RWPE1 (cell line): ENCODE results near the gene CGB3.

Experiments used
- CTCF ChIA-PET: fragments of 350-600 bp; sonication (Branson Sonifier 250); formaldehyde crosslinking; extraction: SDS; loops from one replicate; lab custom pipeline; 2021; lab: Yijun Ruan, JAX
- POLR2A ChIA-PET: fragments of 400-600 bp; formaldehyde crosslinking; extraction: SDS; loops from one replicate; lab custom pipeline; 2020; ENCODE audit warnings: antibody characterized with exemption; ENCODE audit not compliant: low non-redundant PET; lab: Yijun Ruan, JAX
- DNase-seq: peaks from one replicate; pipeline ENCODE4 v3.0.0; 2012; ENCODE audit warnings: low spot score
- H3K27ac ChIP-seq: fragments of 450-650 bp; 2 replicates; pipeline ENCODE4 v1.5.1; 2017
- TF ChIP-seq, protein P1 (sequence below): fragments of 450-650 bp; conservative IDR thresholded peaks from 2 replicates; pipeline ENCODE4 v1.5.1; 2017; ENCODE audit warnings: low read depth, mild to moderate bottlenecking

The CGB3 gene

GRCh38 chr19:49064768-49065611 lies 40.9 kb upstream of the CGB3 start, which contains the start of gene NTF4:
NTF4 (minus strand) TSS chr19:49064818; CDS start chr19:49061997, 2,821 bp downstream.
- DNase-seq: peak; percentile 75
- peak within 1 kb of the TSS; percentile 96 for H3K27ac ChIP-seq
- ChIA-PET CTCF (interaction anchor here (0.8 to 1.1 kb wide), 2 partner anchors 9 to 41 kb away, joined by 3 read pairs; no protein-coding TSS in a partner anchor), POLR2A (interaction anchor here (0.7 to 1.4 kb wide), 2 partner anchors 9 to 72 kb away, joined by 3 read pairs; partner anchors contain the start of genes GYS1 and RUVBL2)
- TF ChIP-seq, protein P1, sequence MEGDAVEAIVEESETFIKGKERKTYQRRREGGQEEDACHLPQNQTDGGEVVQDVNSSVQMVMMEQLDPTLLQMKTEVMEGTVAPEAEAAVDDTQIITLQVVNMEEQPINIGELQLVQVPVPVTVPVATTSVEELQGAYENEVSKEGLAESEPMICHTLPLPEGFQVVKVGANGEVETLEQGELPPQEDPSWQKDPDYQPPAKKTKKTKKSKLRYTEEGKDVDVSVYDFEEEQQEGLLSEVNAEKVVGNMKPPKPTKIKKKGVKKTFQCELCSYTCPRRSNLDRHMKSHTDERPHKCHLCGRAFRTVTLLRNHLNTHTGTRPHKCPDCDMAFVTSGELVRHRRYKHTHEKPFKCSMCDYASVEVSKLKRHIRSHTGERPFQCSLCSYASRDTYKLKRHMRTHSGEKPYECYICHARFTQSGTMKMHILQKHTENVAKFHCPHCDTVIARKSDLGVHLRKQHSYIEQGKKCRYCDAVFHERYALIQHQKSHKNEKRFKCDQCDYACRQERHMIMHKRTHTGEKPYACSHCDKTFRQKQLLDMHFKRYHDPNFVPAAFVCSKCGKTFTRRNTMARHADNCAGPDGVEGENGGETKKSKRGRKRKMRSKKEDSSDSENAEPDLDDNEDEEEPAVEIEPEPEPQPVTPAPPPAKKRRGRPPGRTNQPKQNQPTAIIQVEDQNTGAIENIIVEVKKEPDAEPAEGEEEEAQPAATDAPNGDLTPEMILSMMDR: 0 out of 2 replicates have a peak, but pooled peaks have one; percentile 12

DNA sequence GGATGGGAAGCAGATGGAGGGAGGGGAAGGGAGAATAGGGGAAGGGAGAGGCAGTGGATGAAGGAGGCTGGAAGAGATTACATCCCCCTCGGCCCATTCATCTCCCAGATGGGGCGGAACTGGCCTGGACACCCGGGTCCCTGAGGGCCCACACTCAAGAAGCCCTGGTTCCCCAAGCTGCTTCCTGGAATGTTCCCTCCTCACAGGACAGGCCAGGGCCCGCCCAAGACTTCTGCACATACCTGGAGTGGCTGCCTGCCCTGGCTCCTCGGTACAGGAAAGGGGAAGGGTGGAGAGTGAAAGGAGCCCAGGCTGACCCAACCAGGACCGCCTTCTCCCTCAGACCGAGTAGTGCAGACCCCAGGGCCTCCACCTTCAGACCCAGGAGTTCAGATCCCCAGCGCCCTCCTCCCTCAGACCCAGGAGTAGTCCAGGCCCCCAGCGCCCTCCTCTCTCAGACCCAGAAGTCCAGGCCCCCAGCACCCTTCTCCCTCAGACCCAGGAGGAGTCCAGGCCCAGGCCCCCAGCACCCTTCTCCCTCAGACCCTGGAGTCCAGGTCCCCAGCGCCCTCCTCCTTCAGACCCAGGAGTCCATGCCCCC lies 40.0 kb upstream of the CGB3 start:
- POLR2A ChIA-PET: interaction anchor here (1.4 kb wide), 1 partner anchor 71 kb away, joined by 3 read pairs; the partner anchor contains the start of genes GYS1 and RUVBL2
- TF ChIP-seq, protein P1: no peak
- H3K27ac ChIP-seq: peak overlapping the region; percentile 96
- CTCF ChIA-PET: interaction anchor here (0.5 to 0.6 kb wide), 2 partner anchors 64 to 100 kb away, joined by 3 to 4 read pairs; no protein-coding TSS in a partner anchor
- DNase-seq: peak; percentile 80

GRCh38 chr19:49061445-49061844 lies 37.3 kb upstream of the CGB3 start:
- no peak for DNase-seq
- peak overlapping the region; percentile 96 for H3K27ac ChIP-seq
- ChIA-PET POLR2A (no interaction called here), CTCF (no interaction called here)
- TF ChIP-seq, protein P1: no peak

GRCh38 chr19:49061000-49061399 lies 36.9 kb upstream of the CGB3 start:
- POLR2A ChIA-PET: no interaction called here
- DNase-seq: no peak
- CTCF ChIA-PET: no interaction called here

DNA sequence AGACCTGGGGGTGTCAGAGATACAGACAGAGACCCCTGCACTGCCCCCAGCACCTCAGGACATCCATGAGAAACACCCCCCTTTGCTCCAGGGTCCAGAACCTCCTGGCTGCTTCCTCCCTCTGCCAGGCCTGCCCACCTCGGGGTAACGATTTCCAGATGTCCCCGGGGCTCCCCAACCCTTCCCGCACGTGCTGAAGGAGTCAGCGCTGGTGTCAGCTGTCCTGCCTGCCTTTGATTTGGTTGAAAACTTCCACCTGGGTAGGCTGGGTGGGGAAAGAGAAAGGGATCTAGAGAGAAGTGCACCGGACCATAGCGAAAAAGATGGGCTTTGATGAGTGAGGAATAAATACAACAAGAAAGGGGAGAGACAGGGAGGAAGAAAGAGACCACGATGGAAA lies 34.9 kb upstream of the CGB3 start:
- DNase-seq: no peak
- ChIA-PET POLR2A (no interaction called here), CTCF (interaction anchor here (0.8 kb wide), 1 partner anchor 14 kb away, joined by 3 read pairs; the partner anchor contains the start of gene KCNA7)
- peak overlapping the region; percentile 28; the same call in 1 of the 2 replicates for H3K27ac ChIP-seq
- TF ChIP-seq, protein P1: no peak

More at GRCh38 chr19:49061000-49061399, 36.9 kb upstream of the CGB3 start:
- H3K27ac ChIP-seq: no peak overlapping the region
- TF ChIP-seq, protein P1: no peak

GRCh38 chr19:49058562-49058961 lies 34.4 kb upstream of the CGB3 start:
- TF ChIP-seq, protein P1: no peak
- ChIA-PET CTCF (interaction anchor here (0.6 to 0.8 kb wide), 2 partner anchors 14 to 51 kb away, joined by 3 to 4 read pairs; partner anchors contain the start of gene KCNA7), POLR2A (interaction anchor here (0.7 kb wide), 1 partner anchor 12 kb away, joined by 4 read pairs; no protein-coding TSS in a partner anchor)
- DNase-seq: no peak
- H3K27ac ChIP-seq: no peak overlapping the region
